C4-2B (cell line): Measurements from ENCODE around the gene GRIK4.
"Not testable (repeated sequence)": the region's sequence is repeated elsewhere in the genome, so short reads cannot be mapped to it uniquely, and the experiment has no call there.

Experiments
- H3K27ac ChIP-seq: fragments of 450-650 bp; 2 replicates; pipeline ENCODE4 v1.5.1; 2017
- CTCF ChIP-seq: fragments of 450-650 bp; conservative IDR thresholded peaks from 2 replicates; pipeline ENCODE4 v1.5.1; 2017; ENCODE audit warnings: mild to moderate bottlenecking
- ZFX ChIP-seq: fragments of 450-650 bp; IDR thresholded peaks from 2 replicates; pipeline ENCODE4 v1.6.1; 2017

The GRIK4 gene

GRCh38 chr11:120499859-120500258 is 11.7 kb upstream of the GRIK4 start:
- no peak overlapping the region for H3K27ac ChIP-seq
- TF ChIP-seq CTCF (no peak), ZFX (no peak)

- TF ChIP-seq ZFX (no peak), CTCF (no peak)
- H3K27ac ChIP-seq = no peak overlapping the region
Observed at GRCh38 chr11:120500414-120501071, 11.0 kb upstream of the GRIK4 start.

- no peak overlapping the region for H3K27ac ChIP-seq
- TF ChIP-seq ZFX (no peak), CTCF (no peak)
Observed at GRCh38 chr11:120501440-120501839, 10.1 kb upstream of the GRIK4 start.

GRCh38 chr11:120501976-120502755 is 9.4 kb upstream of the GRIK4 start:
- no peak for TF ChIP-seq ZFX
- TF ChIP-seq CTCF = no peak

GRCh38 chr11:120503529-120503928 is 8.0 kb upstream of the GRIK4 start:
- H3K27ac ChIP-seq = not testable (repeated sequence)

More at GRCh38 chr11:120501976-120502755, 9.4 kb upstream of the GRIK4 start:
- H3K27ac ChIP-seq = no peak overlapping the region

GRCh38 chr11:120505801-120506425 is 5.6 kb upstream of the GRIK4 start:
- no peak overlapping the region for H3K27ac ChIP-seq
- TF ChIP-seq ZFX = no peak
- no peak for TF ChIP-seq CTCF

GRCh38 chr11:120509346-120510053 is 2.0 kb upstream of the GRIK4 start:
- no peak overlapping the region for H3K27ac ChIP-seq
- TF ChIP-seq CTCF = no peak
- TF ChIP-seq ZFX = no peak
